ENCODE data around the gene DDX60. TPM values are rescaled to one million over a fixed set of nuclear protein-coding genes. Genes with fewer than 3 reads are reported as not detected.

Gene DDX60
- total RNA-seq, 1 experiment from 2014 or later = 2.7 TPM

GRCh38 chr4:168336837-168337549 lies 18.4 kb upstream of the DDX60 start:
- Mint-ChIP-seq H3K27me3 (ENCODE audit: low read depth) (no peaks in the 10 kb centered on the region), H3K27ac (no peak overlapping the region), H3K4me1 (no peaks in the 10 kb centered on the region), H3K36me3 (no peaks in the 10 kb centered on the region), H3K4me3 (no peak overlapping the region), H3K9me3 (no peaks in the 10 kb centered on the region)
- DNase-seq (ENCODE audit: low spot score) (no peak), ATAC-seq (no peak)
- no peak for TF ChIP-seq SMAD3 (CRISPR knock-in tag; IDR thresholded peaks at IDR 0.05; ENCODE audit: borderline replicate concordance)
- TF ChIP-seq ZNF416 (CRISPR knock-in tag; IDR thresholded peaks at IDR 0.05) = no peak
- TF ChIP-seq NR2C2 (CRISPR knock-in tag; IDR thresholded peaks at IDR 0.05) = no peak
- TF ChIP-seq CREM (CRISPR knock-in tag; IDR thresholded peaks at IDR 0.05) = no peak
- TF ChIP-seq PRRX2 (CRISPR knock-in tag; IDR thresholded peaks at IDR 0.05) = no peak
- TF ChIP-seq TCF7 (CRISPR knock-in tag; IDR thresholded peaks at IDR 0.05; ENCODE audit: low read depth) = no peak
- no peak for TF ChIP-seq TP53 (CRISPR knock-in tag; IDR thresholded peaks at IDR 0.05)
- no peak for TF ChIP-seq MLX (CRISPR knock-in tag; IDR thresholded peaks at IDR 0.05)
- no peak for TF ChIP-seq HMGXB4 (CRISPR knock-in tag; IDR thresholded peaks at IDR 0.05)
- TF ChIP-seq ZNF317 (CRISPR knock-in tag; IDR thresholded peaks at IDR 0.05; ENCODE audit: borderline replicate concordance, low read depth) = no peak
- no peak for TF ChIP-seq USF1 (CRISPR knock-in tag; IDR thresholded peaks at IDR 0.05)
- TF ChIP-seq RORB (CRISPR knock-in tag; IDR thresholded peaks at IDR 0.05) = no peak
- TF ChIP-seq ERG (CRISPR knock-in tag; IDR thresholded peaks at IDR 0.05) = no peak
- no peak for TF ChIP-seq ZNF219 (CRISPR knock-in tag; IDR thresholded peaks at IDR 0.05; ENCODE audit: borderline replicate concordance)
- no peak for TF ChIP-seq FOXJ3 (CRISPR knock-in tag; IDR thresholded peaks at IDR 0.05; ENCODE audit: borderline replicate concordance)
- TF ChIP-seq MYBL2 (CRISPR knock-in tag; IDR thresholded peaks at IDR 0.05) = no peak
- no peak for TF ChIP-seq CDX4 (CRISPR knock-in tag; IDR thresholded peaks at IDR 0.05; ENCODE audit: borderline replicate concordance)
- ChIA-PET CTCF (no interaction called here), POLR2A (no interaction called here)

- H3K27me3 Mint-ChIP-seq (ENCODE audit: low read depth) = no peaks in the 10 kb centered on the region
- no peaks in the 10 kb centered on the region for H3K4me1 Mint-ChIP-seq
- no peaks in the 10 kb centered on the region for H3K9me3 Mint-ChIP-seq
- no peaks in the 10 kb centered on the region for H3K36me3 Mint-ChIP-seq
- no peak for DNase-seq (ENCODE audit: low spot score)
- H3K27ac Mint-ChIP-seq = no peak overlapping the region
- no peak for ATAC-seq
- ChIA-PET CTCF (interaction anchor here (0.6 kb wide), 1 partner anchor 209 kb away, joined by 3 read pairs; no protein-coding TSS in a partner anchor), POLR2A (no interaction called here)
- H3K4me3 Mint-ChIP-seq = no peak overlapping the region
- no peak for TF ChIP-seq ATF1 (CRISPR knock-in tag; IDR thresholded peaks at IDR 0.05)
- TF ChIP-seq ELF4 (CRISPR knock-in tag; IDR thresholded peaks at IDR 0.05; ENCODE audit: low read depth) = no peak
- TF ChIP-seq SOX15 (CRISPR knock-in tag; IDR thresholded peaks at IDR 0.05) = no peak
- TF ChIP-seq GTF2I (CRISPR knock-in tag; conservative IDR thresholded peaks at IDR 0.05) = no peak
- TF ChIP-seq ETV6 (CRISPR knock-in tag; IDR thresholded peaks at IDR 0.05) = no peak
- TF ChIP-seq PRRX2 (CRISPR knock-in tag; IDR thresholded peaks at IDR 0.05) = no peak
- TF ChIP-seq ZNF396 (CRISPR knock-in tag; IDR thresholded peaks at IDR 0.05; ENCODE audit: borderline replicate concordance) = no peak
- no peak for TF ChIP-seq AFF4 (CRISPR knock-in tag; IDR thresholded peaks at IDR 0.05; ENCODE audit: borderline replicate concordance)
- TF ChIP-seq SMAD4 (CRISPR knock-in tag; IDR thresholded peaks at IDR 0.05) = no peak
- no peak for TF ChIP-seq NFATC4 (CRISPR knock-in tag; IDR thresholded peaks at IDR 0.05)
- no peak for TF ChIP-seq TEAD4 (CRISPR knock-in tag; IDR thresholded peaks at IDR 0.05)
Measured at GRCh38 chr4:168335621-168336020, 17.1 kb upstream of the DDX60 start.
